ENCODE measurements around the gene SLC44A3. TPM values are rescaled to one million over a fixed set of nuclear protein-coding genes. Genes with fewer than 3 reads are reported as not detected.
"Not testable (repeated sequence)": the region's sequence is repeated elsewhere in the genome, so short reads cannot be mapped to it uniquely, and the experiment has no call there.

The SLC44A3 gene
- polyA plus RNA-seq, 4 donors = 11.6 to 103 (median 78.2) TPM

GRCh38 chr1:94928293-94928939, 108.3 kb downstream of the SLC44A3 start:
- no peak for DNase-seq (ENCODE audit: low read depth in 4 of 4, low spot score in 3 of 4)

DNA sequence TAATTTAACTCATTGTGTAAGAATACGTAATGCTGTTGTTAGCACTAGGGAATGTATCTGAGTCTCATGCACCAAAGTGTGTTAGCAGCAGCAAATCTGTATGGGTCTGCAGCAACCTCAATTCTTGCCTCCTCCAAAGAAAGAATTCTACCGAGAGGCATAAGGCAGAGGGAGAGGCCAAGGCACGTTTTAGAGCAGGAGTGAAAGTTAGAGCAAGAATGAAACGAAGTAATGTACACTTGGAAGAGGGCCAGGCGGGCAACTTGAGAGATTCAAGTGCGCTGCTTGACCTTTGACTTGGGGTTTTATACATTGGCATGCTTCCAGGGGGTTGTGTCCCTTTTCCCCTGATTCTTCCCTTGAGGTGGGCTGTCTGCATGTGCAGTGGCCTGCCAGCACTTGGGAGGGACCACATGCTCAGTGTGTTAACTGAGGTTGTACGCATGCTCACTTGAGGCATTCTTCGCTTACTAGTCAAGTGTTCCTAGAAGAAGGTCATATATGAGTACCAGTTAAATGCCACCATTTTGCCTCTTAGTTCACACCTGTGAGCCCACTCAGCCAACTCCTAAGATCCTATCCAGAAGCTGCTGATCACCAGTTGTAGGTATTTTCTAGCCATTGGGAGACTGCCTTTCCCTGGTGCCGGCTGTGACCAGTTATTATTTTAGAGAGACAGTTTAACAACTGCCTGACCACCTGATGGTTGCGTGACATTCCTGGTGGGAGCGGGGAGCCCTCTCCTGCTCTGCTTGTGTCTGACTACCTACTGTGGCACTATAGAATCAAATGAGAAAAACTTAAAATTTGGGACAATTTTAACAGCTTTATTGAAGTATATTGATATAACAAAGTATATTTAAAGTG, 109.4 kb downstream of the SLC44A3 start:
- no peak for DNase-seq (ENCODE audit: low read depth in 4 of 4, low spot score in 3 of 4)

GRCh38 chr1:94931254-94931841, 111.2 kb downstream of the SLC44A3 start:
- no peak for DNase-seq (ENCODE audit: low read depth in 4 of 4, low spot score in 3 of 4)

DNA sequence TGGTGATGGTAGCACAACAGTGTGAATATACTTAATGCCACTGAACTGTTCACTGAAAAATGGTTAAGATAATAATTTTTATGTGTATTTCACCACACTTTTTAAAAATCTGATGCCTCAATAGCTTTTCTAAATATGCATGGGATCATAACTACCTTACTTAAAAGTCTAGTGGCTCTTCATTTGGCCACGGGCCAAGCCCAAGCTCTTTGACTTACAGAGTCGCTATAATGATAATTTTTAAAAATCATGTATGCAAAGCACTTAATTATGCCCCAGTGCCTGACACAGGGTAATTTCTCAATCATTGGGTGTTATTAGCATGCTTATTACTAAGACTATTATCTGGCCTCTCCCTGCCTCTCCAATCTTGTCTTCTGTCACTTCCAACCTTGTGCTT, 114.4 kb downstream of the SLC44A3 start:
- no peak for DNase-seq (ENCODE audit: low read depth in 4 of 4, low spot score in 3 of 4)

DNA sequence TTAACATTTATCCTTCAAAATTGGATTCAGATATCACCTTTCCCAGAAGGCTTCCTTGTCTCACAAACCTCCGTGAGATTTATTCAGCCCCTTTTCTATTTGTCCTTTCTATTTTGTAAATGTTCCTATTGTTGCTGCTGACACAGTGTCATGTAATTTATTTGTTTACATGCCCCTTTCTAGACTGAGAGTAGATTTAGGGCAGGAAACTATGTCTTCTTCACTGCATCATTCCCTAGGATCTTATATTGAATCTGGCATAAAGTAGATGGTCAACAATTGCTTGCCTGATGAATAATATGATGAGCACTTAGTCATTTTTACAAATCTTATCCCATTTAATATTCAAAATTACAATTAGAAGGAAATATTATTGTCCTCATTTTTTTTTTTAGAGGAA, 114.9 kb downstream of the SLC44A3 start:
- no peak for DNase-seq (ENCODE audit: low read depth in 4 of 4, low spot score in 3 of 4)

DNA sequence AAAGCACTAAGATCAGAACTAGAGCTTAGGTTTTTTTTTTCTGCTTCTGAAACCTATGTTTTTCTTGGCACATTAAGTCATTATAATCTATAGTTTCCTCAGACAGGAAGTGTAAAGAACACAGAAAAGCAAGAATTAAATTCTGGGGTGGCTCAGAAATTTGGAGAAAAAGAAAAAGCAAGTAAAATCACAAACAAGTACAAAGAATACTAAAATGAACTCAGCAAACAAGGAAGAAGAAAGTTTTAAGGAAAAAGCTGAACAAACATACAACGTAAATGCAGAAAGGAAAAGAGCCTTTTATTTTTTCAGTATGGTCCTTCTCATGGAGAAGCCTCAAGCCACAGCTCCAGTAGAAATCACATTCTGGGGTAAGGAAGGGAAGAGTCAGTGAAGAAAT, 115.3 kb downstream of the SLC44A3 start:
- no peak for DNase-seq (ENCODE audit: low read depth in 4 of 4, low spot score in 3 of 4)

DNA sequence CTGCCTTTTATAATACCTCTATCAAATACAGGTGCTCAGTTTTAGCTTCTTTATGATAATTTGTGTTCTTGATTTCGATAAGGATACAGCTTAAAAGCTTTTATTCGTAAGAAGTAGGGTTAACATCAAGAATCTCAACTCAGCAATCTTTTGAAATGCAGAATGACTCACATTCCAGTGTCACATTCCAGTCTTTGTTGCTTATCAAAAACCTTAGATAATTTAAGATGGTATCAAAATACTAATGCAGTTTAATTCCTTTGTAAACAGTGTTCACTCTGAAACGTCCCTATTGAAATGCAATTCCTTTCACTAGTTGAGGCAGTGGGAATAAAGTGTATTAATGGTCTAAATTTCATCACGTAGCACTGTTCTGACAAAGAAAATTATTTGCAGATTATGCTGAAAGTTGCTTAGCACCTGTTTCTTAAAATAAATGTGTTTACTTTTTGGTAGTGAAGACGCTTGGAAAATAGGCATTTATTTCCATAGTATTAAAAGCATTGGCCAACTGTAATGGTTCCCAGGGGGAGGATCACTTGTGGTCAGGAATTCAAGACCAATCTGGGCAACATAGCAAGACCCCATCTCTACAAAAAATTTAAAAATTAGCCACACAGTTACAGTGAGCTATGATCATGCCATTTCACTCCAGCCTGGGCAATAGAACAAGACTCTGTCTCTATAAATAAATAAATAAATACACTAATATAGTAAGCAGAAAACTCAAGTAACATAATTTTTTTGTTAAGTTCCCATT, 116.9 kb downstream of the SLC44A3 start:
- no peak for DNase-seq (ENCODE audit: low read depth in 4 of 4, low spot score in 3 of 4)

GRCh38 chr1:94937820-94938219, 117.7 kb downstream of the SLC44A3 start:
- DNase-seq (ENCODE audit: low read depth in 4 of 4, low spot score in 3 of 4) = no peak

DNA sequence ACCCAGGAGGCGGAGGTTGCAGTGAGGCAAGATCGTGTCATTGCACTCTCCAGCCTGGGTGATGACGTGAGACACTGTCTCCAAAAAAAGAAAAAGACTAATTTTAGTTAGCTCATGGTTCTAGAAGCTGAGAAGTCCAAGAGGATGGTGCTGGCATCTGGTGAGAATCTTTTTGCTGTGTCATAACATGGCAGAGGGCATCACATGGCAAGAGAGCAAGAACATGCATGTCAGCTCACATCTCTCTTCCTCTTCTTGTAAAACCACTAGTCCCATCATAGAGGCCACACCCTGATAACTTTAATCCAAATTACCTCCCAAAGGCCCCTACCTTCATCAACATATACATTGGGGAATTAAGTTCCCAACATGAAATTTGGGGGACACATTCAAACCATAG, 120.6 kb downstream of the SLC44A3 start:
- no peak for DNase-seq (ENCODE audit: low read depth in 4 of 4, low spot score in 3 of 4)

DNA sequence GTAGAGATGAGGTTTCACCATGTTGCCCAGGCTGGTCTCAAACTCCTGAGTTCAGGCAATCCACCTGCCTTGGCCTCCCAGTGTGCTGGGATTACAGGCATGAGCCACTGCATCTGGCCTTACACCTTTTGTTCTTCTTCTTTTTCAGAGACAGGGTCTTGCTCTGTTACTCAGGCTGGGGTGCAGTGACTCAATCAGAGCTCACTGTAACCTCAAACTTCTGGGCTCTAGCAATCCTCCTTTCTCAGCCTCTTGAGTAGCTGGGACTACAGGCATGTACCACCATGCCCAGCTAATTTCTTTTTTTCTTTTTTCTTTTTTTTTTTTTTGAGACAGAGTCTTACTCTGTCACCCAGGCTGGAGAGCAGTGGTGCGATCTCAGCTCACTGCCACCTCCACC, 121.3 kb downstream of the SLC44A3 start:
- DNase-seq (ENCODE audit: low read depth in 4 of 4, low spot score in 3 of 4) = not testable (repeated sequence)

DNA sequence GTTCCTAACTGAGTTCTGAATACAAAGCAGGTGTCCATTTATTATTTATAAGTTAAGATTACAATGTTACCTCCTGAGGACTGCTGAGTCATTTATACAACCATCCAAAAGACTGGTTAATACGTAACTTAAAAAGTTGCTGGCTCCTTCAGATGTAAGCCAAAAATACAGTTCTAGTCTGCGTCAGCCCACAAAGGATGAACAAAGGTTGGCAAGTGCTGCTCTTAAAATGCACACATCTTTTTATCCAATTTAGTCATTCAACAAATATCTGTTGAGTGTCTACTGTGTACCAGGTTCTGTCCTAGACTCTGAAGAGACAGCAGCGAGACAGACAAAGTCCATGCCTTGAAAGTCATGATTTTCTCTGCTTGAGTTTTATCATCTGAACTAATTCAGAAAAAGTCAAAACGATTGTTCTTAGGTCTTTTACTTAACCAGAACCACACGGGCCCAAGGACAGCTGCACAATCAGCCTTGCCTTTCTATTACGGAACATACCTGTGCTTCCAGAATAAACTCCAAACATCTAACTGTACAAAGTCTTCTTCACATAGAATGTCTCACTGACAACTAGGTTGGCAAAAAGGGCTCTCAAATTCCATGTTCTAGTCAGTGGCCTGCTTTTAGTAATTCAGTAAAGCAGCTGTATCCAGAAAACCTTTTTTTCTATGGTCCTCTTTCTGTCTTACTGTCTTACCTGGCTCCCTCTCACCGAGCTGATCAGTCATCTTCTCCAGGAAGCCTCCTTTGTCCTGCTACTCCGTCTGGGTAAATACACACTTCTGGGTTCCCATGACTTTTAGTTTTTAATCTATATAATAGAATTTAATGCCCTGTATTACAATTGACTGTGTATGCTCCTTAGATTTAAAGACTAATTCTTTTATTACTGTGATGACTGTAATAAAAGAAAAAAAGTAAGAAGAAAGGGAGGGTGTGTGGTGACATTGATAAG, 122.3 kb downstream of the SLC44A3 start:
- DNase-seq (ENCODE audit: low read depth in 4 of 4, low spot score in 3 of 4) = no peak

Other genes starting within 250 kb of the SLC44A3 start
- 100 to 1,000 TPM; 321 to 457 (median 390) TPM for gene CNN3, start 106.8 kb downstream of the SLC44A3 start, polyA plus RNA-seq (ENCODE audit: insufficient read length in 4 of 4)

Measured in left renal pelvis (tissue), 4 donors.